Activated CD8-positive, alpha-beta memory T cell treated with anti-CD3 and anti-CD28 coated beads, Interleukin-2, amount 10 ng/mL, durations not matched to agents 7 days and 5 days (primary cell): Measurements from ENCODE around the gene PRRX2. TPM values are rescaled to one million over a fixed set of nuclear protein-coding genes. Genes with fewer than 3 reads are reported as not detected.

Source experiments
- ATAC-seq: fragments of 150-1000 bp; cut with Tn5 transposase; one replicate; pipeline ENCODE4 v1.10.0; 2021; ENCODE audit warnings: moderate library complexity
- CTCF ChIA-PET: fragments of 350-600 bp; sonication (Branson Sonifier 250); formaldehyde crosslinking; loops from one replicate; lab custom pipeline; 2021; ENCODE audit warnings: antibody characterized with exemption; lab: Charles Lee
- DNase-seq: peaks from one replicate; pipeline ENCODE4 v3.0.0-alpha.2; 2020
- H3K27ac Mint-ChIP-seq: one replicate; pipeline ENCODE4 v1.8.0; 2021; ENCODE audit warnings: mild to moderate bottlenecking, mixed read lengths
- H3K27me3 Mint-ChIP-seq: one replicate; pipeline ENCODE4 v1.8.0; 2021; ENCODE audit warnings: mixed read lengths
- H3K36me3 Mint-ChIP-seq: one replicate; pipeline ENCODE4 v1.8.0; 2021; ENCODE audit warnings: mild to moderate bottlenecking, mixed read lengths
- H3K4me1 Mint-ChIP-seq: one replicate; pipeline ENCODE4 v1.8.0; 2021; ENCODE audit warnings: mixed read lengths
- H3K4me3 Mint-ChIP-seq: one replicate; pipeline ENCODE4 v1.8.0; 2021; ENCODE audit warnings: mild to moderate bottlenecking, moderate library complexity, mixed read lengths
- H3K9me3 Mint-ChIP-seq: one replicate; pipeline ENCODE4 v1.8.0; 2022; ENCODE audit warnings: low read depth, mixed read lengths
- total RNA-seq, 2 experiments: library from RNA; stranded (reverse); gene quantifications; one replicate each; pipeline ENCODE4 v1.2.3, GENCODE V29; 2021

The PRRX2 gene
- total RNA-seq, 2 experiments from 2014 or later, result 0.28 TPM; not detected in 1

DNA sequence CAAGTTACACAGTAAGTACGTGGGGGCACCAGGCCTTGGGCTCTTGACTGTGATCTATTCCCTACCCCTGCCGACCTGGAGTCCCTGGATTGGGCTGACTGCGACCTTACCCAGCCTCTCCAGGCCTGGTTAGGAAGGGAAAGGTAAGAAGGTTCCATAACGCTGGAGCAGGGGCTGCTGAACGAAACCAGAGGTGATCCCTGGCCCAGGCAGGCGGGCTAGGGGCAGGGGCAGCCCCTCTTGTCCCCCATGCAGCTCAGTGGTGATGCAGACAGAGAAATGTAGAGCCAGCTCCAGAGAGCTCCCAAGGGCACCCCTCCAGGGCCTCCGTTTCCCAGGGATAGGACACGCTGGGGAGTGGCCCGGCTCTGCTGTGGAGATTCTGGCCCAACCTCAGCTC lies 14.1 kb downstream of the PRRX2 start:
- Mint-ChIP-seq H3K9me3 (no peaks in the 10 kb centered on the region), H3K4me3 (no peak overlapping the region)
- ATAC-seq, result no peak

GRCh38 chr9:129681924-129682323 lies 16.5 kb downstream of the PRRX2 start:
- H3K27ac Mint-ChIP-seq, result no peak overlapping the region
- ATAC-seq (peak; percentile 12), DNase-seq (no peak)
- peaks cover 18% of the 10 kb centered on the region for H3K27me3 Mint-ChIP-seq
- no peaks in the 10 kb centered on the region for H3K9me3 Mint-ChIP-seq
- CTCF ChIA-PET, result interaction anchor here (1.0 kb wide), 1 partner anchor 102 kb away, joined by 3 read pairs; no protein-coding TSS in a partner anchor
- H3K36me3 Mint-ChIP-seq, result no peaks in the 10 kb centered on the region
- no peaks in the 10 kb centered on the region for H3K4me1 Mint-ChIP-seq
- H3K4me3 Mint-ChIP-seq, result no peak overlapping the region

More for the DNA sequence above, 14.1 kb downstream of the PRRX2 start:
- DNase-seq, result no peak
- CTCF ChIA-PET, result no interaction called here
- peaks cover 26% of the 10 kb centered on the region for H3K27me3 Mint-ChIP-seq
- no peaks in the 10 kb centered on the region for H3K36me3 Mint-ChIP-seq
- H3K27ac Mint-ChIP-seq, result no peak overlapping the region
- H3K4me1 Mint-ChIP-seq, result no peaks in the 10 kb centered on the region

DNA sequence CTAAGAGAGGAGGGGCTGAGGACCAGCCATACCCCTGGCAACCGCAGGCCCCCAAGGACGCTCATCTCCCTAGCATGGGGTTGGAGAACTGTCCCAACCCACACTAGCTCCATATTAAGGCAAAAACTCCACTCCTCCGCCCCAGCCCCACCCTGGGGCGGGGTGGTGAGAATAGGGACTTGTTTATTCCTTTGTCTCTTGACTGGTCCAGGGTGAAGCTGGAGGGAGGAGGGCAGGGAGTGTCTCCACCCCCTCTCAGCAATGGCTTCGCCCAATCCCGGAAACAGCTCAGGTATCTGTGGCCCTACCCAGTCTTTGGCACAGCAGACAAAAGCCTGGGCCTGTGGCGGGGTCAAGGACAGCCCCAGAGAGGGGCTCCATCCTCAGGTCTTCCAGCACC lies 16.9 kb downstream of the PRRX2 start:
- Mint-ChIP-seq H3K4me1 (no peaks in the 10 kb centered on the region), H3K36me3 (no peaks in the 10 kb centered on the region), H3K9me3 (no peaks in the 10 kb centered on the region), H3K4me3 (no peak overlapping the region), H3K27me3 (peaks cover 13% of the 10 kb centered on the region), H3K27ac (no peak overlapping the region)
- ATAC-seq, result no peak
- CTCF ChIA-PET, result interaction anchor here (1.0 kb wide), 1 partner anchor 102 kb away, joined by 3 read pairs; no protein-coding TSS in a partner anchor
- no peak for DNase-seq

DNA sequence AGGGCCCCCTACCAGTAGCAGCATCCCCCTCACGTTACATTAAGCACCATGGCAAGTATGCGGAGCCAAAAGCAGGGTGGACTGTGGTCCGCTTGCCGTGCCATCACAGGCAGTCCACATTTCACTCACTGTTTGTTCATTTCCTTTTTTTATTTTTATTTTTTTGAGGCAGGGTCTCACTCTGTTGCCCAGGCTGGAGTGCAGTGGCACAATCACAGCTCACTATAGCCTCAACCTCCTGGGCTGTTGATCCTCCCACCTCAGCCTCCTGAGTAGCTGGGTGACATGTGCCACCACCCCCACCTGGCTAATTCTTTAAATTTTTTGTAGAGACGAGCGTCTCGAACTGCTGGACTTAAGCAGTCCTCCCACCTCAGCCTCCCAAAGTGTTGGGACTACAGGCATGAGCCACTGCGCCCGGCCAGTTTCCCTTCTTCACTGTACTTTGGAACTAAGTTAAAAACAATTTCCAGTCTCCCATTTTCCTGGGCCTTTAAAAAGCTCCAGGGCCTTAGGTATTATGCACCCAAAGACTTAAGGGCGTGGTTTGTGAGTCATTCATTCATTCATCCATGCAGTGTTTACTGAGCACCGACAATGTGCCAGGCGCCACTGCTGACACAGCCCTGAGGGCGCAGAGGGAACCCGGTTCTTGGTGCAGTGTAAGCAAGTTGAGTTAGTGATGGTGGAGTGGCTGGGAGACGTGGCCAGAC lies 19.9 kb downstream of the PRRX2 start:
- Mint-ChIP-seq H3K36me3 (no peaks in the 10 kb centered on the region), H3K4me1 (no peaks in the 10 kb centered on the region), H3K27ac (no peak overlapping the region), H3K9me3 (no peaks in the 10 kb centered on the region), H3K27me3 (no peaks in the 10 kb centered on the region), H3K4me3 (no peak overlapping the region)
- DNase-seq (no peak), ATAC-seq (no peak)
- CTCF ChIA-PET, result no interaction called here

GRCh38 chr9:129685933-129686259 lies 20.4 kb downstream of the PRRX2 start:
- Mint-ChIP-seq H3K9me3 (no peaks in the 10 kb centered on the region), H3K4me1 (no peaks in the 10 kb centered on the region), H3K4me3 (no peak overlapping the region), H3K27ac (no peak overlapping the region), H3K27me3 (no peaks in the 10 kb centered on the region), H3K36me3 (no peaks in the 10 kb centered on the region)
- DNase-seq, result no peak
- CTCF ChIA-PET, result no interaction called here
- ATAC-seq, result no peak

DNA sequence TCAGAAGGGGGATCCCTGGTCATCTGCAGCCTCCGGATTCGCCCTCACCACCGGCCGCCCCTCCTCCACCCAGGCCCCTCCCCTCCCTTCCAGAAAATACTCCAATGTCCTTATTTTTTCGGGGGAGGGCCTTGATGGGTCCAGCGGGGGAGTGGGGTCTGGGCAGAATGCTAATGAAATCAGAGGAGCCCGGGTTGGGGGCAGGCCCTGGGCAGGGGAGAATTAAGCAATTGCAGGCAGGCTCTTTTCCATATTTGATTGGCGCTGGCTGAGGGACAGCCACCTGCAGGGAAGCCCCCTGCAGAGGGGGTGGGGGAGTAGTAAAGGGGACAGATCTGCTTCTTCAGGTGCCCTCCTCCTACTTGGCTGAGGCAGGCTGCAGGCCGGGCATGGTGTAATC lies 21.3 kb downstream of the PRRX2 start:
- H3K9me3 Mint-ChIP-seq, result no peaks in the 10 kb centered on the region
- DNase-seq (no peak), ATAC-seq (no peak)
- H3K36me3 Mint-ChIP-seq, result no peaks in the 10 kb centered on the region
- no peak overlapping the region for H3K4me3 Mint-ChIP-seq
- H3K27ac Mint-ChIP-seq, result no peak overlapping the region
- H3K27me3 Mint-ChIP-seq, result no peaks in the 10 kb centered on the region
- CTCF ChIA-PET, result no interaction called here
- H3K4me1 Mint-ChIP-seq, result no peaks in the 10 kb centered on the region

- Mint-ChIP-seq H3K4me3 (no peak overlapping the region), H3K27me3 (no peaks in the 10 kb centered on the region), H3K27ac (no peak overlapping the region), H3K36me3 (no peaks in the 10 kb centered on the region), H3K4me1 (no peaks in the 10 kb centered on the region), H3K9me3 (no peaks in the 10 kb centered on the region)
- DNase-seq (no peak), ATAC-seq (no peak)
- CTCF ChIA-PET, result no interaction called here
Measured at GRCh38 chr9:129687391-129687790, 21.9 kb downstream of the PRRX2 start.

DNA sequence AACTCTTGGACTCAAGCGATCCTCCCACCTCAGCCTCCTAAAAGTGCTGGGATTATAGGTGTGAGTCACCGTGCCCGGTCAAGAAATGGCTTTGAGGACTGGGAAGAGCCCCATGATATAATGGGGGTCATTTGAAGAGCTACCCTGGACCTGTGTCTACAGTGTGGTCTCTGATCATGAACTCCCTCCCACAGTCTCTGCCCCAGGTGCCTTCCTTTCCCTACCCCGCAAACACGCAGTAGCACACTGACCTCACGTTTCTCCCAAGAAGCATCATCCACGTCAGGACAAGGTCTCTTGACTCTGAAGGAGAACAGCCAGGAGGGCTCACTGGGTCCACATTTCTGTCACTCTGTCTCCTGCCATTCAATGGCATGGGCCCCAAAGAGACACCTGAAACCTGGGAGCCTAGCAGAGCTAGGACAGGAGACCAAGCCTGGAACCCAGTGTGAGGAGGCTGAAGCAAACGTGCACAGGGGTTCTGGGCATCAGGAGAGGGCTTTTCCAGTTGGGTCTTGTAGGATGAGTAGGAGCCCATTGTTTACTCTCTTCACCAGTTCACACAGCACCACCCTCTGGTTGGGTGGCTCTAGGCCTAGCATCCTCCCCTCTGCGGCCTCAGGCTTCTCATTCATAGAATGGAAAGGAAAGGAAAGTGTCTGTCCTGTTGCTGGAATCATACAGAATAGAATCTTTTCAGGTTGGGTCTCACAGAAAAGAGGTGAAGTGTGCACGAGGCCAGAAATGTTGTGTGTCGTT lies 23.0 kb downstream of the PRRX2 start:
- Mint-ChIP-seq H3K4me1 (no peaks in the 10 kb centered on the region), H3K27me3 (no peaks in the 10 kb centered on the region), H3K27ac (no peak overlapping the region), H3K4me3 (no peak overlapping the region), H3K9me3 (no peaks in the 10 kb centered on the region), H3K36me3 (no peaks in the 10 kb centered on the region)
- ATAC-seq (no peak), DNase-seq (no peak)
- CTCF ChIA-PET, result no interaction called here

- no peak overlapping the region for H3K27ac Mint-ChIP-seq
- ATAC-seq (no peak), DNase-seq (no peak)
- H3K4me1 Mint-ChIP-seq, result peaks cover 2% of the 10 kb centered on the region
- no peaks in the 10 kb centered on the region for H3K36me3 Mint-ChIP-seq
- CTCF ChIA-PET, result no interaction called here
- H3K4me3 Mint-ChIP-seq, result no peak overlapping the region
- peaks cover 27% of the 10 kb centered on the region for H3K27me3 Mint-ChIP-seq
- no peaks in the 10 kb centered on the region for H3K9me3 Mint-ChIP-seq
Measured at GRCh38 chr9:129692534-129692933, 27.1 kb downstream of the PRRX2 start.

- ATAC-seq, result no peak
- peaks cover 2% of the 10 kb centered on the region for H3K4me1 Mint-ChIP-seq
- no peak overlapping the region for H3K27ac Mint-ChIP-seq
- CTCF ChIA-PET, result no interaction called here
- H3K27me3 Mint-ChIP-seq, result peaks cover 37% of the 10 kb centered on the region
- no peaks in the 10 kb centered on the region for H3K9me3 Mint-ChIP-seq
- H3K36me3 Mint-ChIP-seq, result no peaks in the 10 kb centered on the region
- H3K4me3 Mint-ChIP-seq, result no peak overlapping the region
- DNase-seq, result no peak
Measured at GRCh38 chr9:129693741-129694140, 28.3 kb downstream of the PRRX2 start.

GRCh38 chr9:129694243-129694646 lies 28.8 kb downstream of the PRRX2 start:
- no peak overlapping the region for H3K4me3 Mint-ChIP-seq
- H3K27me3 Mint-ChIP-seq, result peaks cover 42% of the 10 kb centered on the region
- no peaks in the 10 kb centered on the region for H3K36me3 Mint-ChIP-seq
- no peak overlapping the region for H3K27ac Mint-ChIP-seq
- CTCF ChIA-PET, result no interaction called here
- DNase-seq (no peak), ATAC-seq (no peak)
- H3K9me3 Mint-ChIP-seq, result no peaks in the 10 kb centered on the region
- H3K4me1 Mint-ChIP-seq, result peaks cover 2% of the 10 kb centered on the region

GRCh38 chr9:129695870-129696269 lies 30.4 kb downstream of the PRRX2 start:
- Mint-ChIP-seq H3K4me1 (peaks cover 2% of the 10 kb centered on the region), H3K4me3 (no peak overlapping the region), H3K27ac (no peak overlapping the region), H3K27me3 (peaks cover 57% of the 10 kb centered on the region), H3K9me3 (no peaks in the 10 kb centered on the region), H3K36me3 (no peaks in the 10 kb centered on the region)
- ATAC-seq (no peak), DNase-seq (no peak)
- CTCF ChIA-PET, result interaction anchor here (1.5 to 1.7 kb wide), 2 partner anchors 30 to 35 kb away, joined by 3 to 7 read pairs; no protein-coding TSS in a partner anchor

- Mint-ChIP-seq H3K4me3 (no peak overlapping the region), H3K9me3 (no peaks in the 10 kb centered on the region), H3K36me3 (no peaks in the 10 kb centered on the region), H3K4me1 (peaks cover 2% of the 10 kb centered on the region), H3K27me3 (peaks cover 63% of the 10 kb centered on the region), H3K27ac (no peak overlapping the region)
- CTCF ChIA-PET, result interaction anchor here (1.1 to 1.7 kb wide), 4 partner anchors 16 to 40 kb away, joined by 3 to 7 read pairs (median 4); no protein-coding TSS in a partner anchor
- DNase-seq, result no peak
- ATAC-seq, result peak; percentile 36
Measured at GRCh38 chr9:129696944-129697655, 31.7 kb downstream of the PRRX2 start.
